Stomach (tissue), 9 donors: ENCODE data around the gene ITGB5. TPM values are rescaled to one million over a fixed set of nuclear protein-coding genes. Genes with fewer than 3 reads are reported as not detected.

ENCODE experiments used
- DNase-seq, 2 donors: peaks; one replicate each; pipeline versions ENCODE4 v3.0.0 to v3.0.0-alpha.2; 2013 to 2019
- H3K27ac ChIP-seq, 5 donors: fragments of 200-600 bp in 4 of 5; sonication (generic) in 4 of 5; one replicate each; pipeline ENCODE4 v1.5.1; 2013 to 2019; ENCODE audit warnings: mild to moderate bottlenecking in 1 of 5, moderate library complexity in 1 of 5
- H3K27me3 ChIP-seq, 3 donors: fragments of 200-600 bp; sonication (generic); one replicate each; pipeline ENCODE4 v1.5.1; 2017 to 2019; ENCODE audit warnings: mixed run types in 1 of 3
- H3K36me3 ChIP-seq, 4 donors: fragments of 200-600 bp; sonication (generic); 1 replicate in 3 of 4; 2 replicates in 1 of 4; pipeline ENCODE4 v1.5.1; 2016 to 2019
- H3K4me1 ChIP-seq, 4 donors: fragments of 200-600 bp; sonication (generic); one replicate each; pipeline ENCODE4 v1.5.1; 2016 to 2019
- H3K4me3 ChIP-seq, 4 donors: fragments of 200-600 bp; sonication (generic) in 3 of 4; one replicate each; pipeline ENCODE4 v1.5.1; 2016 to 2019; ENCODE audit warnings: mild to moderate bottlenecking in 1 of 4
- H3K9me3 ChIP-seq, 4 donors: fragments of 200-600 bp; sonication (generic); one replicate each; pipeline ENCODE4 v1.5.1; 2016 to 2019
- CTCF ChIP-seq, 7 experiments: fragments of 450-650 bp in 4 of 7; fragments of 200-600 bp in 3 of 7; sonication (generic) in 3 of 7; IDR thresholded peaks; one replicate each; pipeline ENCODE4 v1.5.1; 2016 to 2019; ENCODE audit warnings: antibody characterized with exemption in 7 of 7, control low read depth in 2 of 7, mild to moderate bottlenecking in 1 of 7
- EP300 ChIP-seq: sonication (generic); formaldehyde crosslinking; IDR thresholded peaks from one replicate; pipeline ENCODE4 v1.6.1; 2017; ENCODE audit warnings: antibody characterized with exemption
- POLR2A ChIP-seq, 4 donors: fragments of 450-650 bp; IDR thresholded peaks; one replicate each; pipeline ENCODE4 v1.6.1; 2016; ENCODE audit warnings: antibody characterized with exemption in 4 of 4, control low read depth in 2 of 4, mild to moderate bottlenecking in 1 of 4, moderate library complexity in 1 of 4
- POLR2AphosphoS5 ChIP-seq, 3 donors: sonication (generic); formaldehyde crosslinking; IDR thresholded peaks; one replicate each; pipeline ENCODE4 v1.6.1; 2016; ENCODE audit warnings: antibody characterized with exemption in 3 of 3
- WGBS, 5 donors: extraction: QIAGEN DNeasy Blood & Tissue Kit in 3 of 5; methylation state at CpG; one replicate each; pipeline versions ENCODE4 v1.1.5 to v1.1.7; 2013 to 2018; 5-methylcytosine and 5-hydroxymethylcytosine counted together
- intact Hi-C: fragments of 100-400 bp; cut with DNase I; formaldehyde crosslinking; loops from one replicate; pipeline ENCODE4 v1.15.1; 2023; ENCODE audit warnings: low total_unique reads
- polyA plus RNA-seq, 3 donors: library from polyadenylated mRNA; stranded (reverse); fragments of 200-250 nt; gene quantifications; one replicate each; pipeline ENCODE4 v1.2.3, GENCODE V29; 2013
- total RNA-seq, 5 donors: library from RNA; depleted of rRNA; stranded (reverse); fragments of >200 nt; gene quantifications; one replicate each; pipeline versions ENCODE4 v1.1.0 to v1.2.3, GENCODE V29; 2014 to 2016
- donor health status: healthy with polysubstance abuse.
- donor health status: Bipolar disorder and iron deficiency.
- donor health status: healthy.

ITGB5 gene
- total and polyA plus RNA-seq, 8 donors = 8.2 to 205 (median 54.1) TPM

DNA sequence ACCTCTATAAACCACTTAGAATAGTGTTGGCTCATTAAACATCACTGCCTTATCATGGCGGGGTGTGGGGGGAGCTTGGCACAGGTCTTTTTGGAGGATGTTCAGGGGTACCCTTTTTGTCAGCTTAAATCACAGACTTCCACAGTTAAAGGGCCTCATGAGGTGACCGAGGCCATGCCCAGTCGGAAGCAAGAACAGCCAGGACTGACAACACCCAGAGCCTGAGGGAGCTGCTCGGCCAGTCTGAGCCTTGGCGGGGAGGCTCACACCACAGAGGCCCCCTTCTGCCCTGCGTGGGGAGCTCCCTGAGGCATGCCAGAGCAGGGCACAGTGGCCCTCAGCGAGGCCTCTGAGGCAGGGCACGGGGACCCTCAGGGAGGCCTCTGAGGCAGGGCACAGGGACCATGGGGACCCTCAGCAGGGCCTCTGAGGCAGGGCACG lies 107.4 kb downstream of the ITGB5 start:
- H3K36me3 ChIP-seq = peaks cover 0 to 8% (median 2%) of the 10 kb centered on the region in 4 donors
- H3K4me3 ChIP-seq = no peak overlapping the region
- no peaks in the 10 kb centered on the region for H3K27me3 ChIP-seq
- DNase-seq = no peak
- intact Hi-C loops = loop anchor here (5.0 kb wide), 1 partner anchor 108 kb away; the partner anchor contains the start of gene ITGB5
- peak overlapping the region; percentile 44 to 86 (median 80) for H3K27ac ChIP-seq
- no peaks in the 10 kb centered on the region for H3K9me3 ChIP-seq
- peaks cover 10 to 35% (median 24%) of the 10 kb centered on the region in 4 donors for H3K4me1 ChIP-seq
- WGBS, 5 donors = 82 to 95% (median 91%) methylated on average over 7 to 9 of the region's 9 CpGs
- no peak for TF ChIP-seq POLR2AphosphoS5 (IDR thresholded peaks at IDR 0.05)
- TF ChIP-seq EP300 = no peak
- TF ChIP-seq CTCF (IDR thresholded peaks at IDR 0.05) = no peak
- TF ChIP-seq POLR2A (IDR thresholded peaks at IDR 0.05) = no peak

DNA sequence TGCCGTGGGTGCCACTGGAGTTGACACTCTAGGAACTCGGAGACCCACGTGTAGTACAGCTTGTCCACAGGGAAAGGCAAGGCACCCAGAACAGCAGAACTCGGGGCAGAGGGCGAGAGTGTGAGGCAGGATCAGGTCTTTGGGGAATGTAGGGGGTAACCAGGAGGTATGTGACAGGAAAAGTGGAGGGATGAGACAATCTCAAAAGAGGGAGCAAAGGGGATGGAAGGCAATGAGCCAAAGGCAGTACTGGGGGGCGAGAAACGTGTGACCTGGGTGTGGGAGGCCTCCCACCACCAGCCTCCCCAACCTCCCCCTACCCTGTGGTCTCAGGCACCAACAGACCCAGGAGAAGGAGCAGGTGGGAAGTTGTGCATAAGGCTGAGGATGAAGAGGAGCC lies 108.0 kb downstream of the ITGB5 start:
- no peak for DNase-seq
- Histone ChIP-seq H3K4me1 (peaks cover 10 to 42% (median 27%) of the 10 kb centered on the region in 4 donors), H3K4me3 (no peak overlapping the region), H3K27me3 (no peaks in the 10 kb centered on the region), H3K9me3 (no peaks in the 10 kb centered on the region), H3K27ac (peak overlapping the region in 4 of 5 donors; percentile 75 to 86 (median 80)), H3K36me3 (peaks cover 0 to 8% (median 0%) of the 10 kb centered on the region in 4 donors)
- TF ChIP-seq POLR2A (IDR thresholded peaks at IDR 0.05) (no peak), EP300 (no peak), POLR2AphosphoS5 (IDR thresholded peaks at IDR 0.05) (no peak)
- 85 to 94% (median 90%) methylated on average over 7 of the region's 7 CpGs for WGBS, 5 donors
- intact Hi-C loops = no loop called here

GRCh38 chr3:124777762-124778470 lies 109.2 kb downstream of the ITGB5 start:
- Histone ChIP-seq H3K27ac (peak overlapping the region in 1 of 5 donors; percentile 86), H3K27me3 (no peaks in the 10 kb centered on the region), H3K4me1 (peaks cover 10 to 54% (median 34%) of the 10 kb centered on the region in 4 donors), H3K4me3 (no peak overlapping the region), H3K9me3 (no peaks in the 10 kb centered on the region), H3K36me3 (peaks cover 0 to 16% (median 4%) of the 10 kb centered on the region in 4 donors)
- no peak for TF ChIP-seq CTCF (IDR thresholded peaks at IDR 0.05)
- no peak for TF ChIP-seq POLR2A (IDR thresholded peaks at IDR 0.05)
- TF ChIP-seq POLR2AphosphoS5 (IDR thresholded peaks at IDR 0.05) = no peak
- no peak for TF ChIP-seq EP300
- DNase-seq = no peak
- intact Hi-C loops = no loop called here
- 83 to 90% (median 85%) methylated on average over 5 of the region's 5 CpGs for WGBS, 5 donors

GRCh38 chr3:124776856-124777255 lies 110.3 kb downstream of the ITGB5 start:
- no peaks in the 10 kb centered on the region for H3K27me3 ChIP-seq
- no peak overlapping the region for H3K4me3 ChIP-seq
- H3K36me3 ChIP-seq = peaks cover 0 to 16% (median 7%) of the 10 kb centered on the region in 4 donors
- WGBS, 5 donors = 92 to 100% (median 93%) methylated on average over 5 of the region's 5 CpGs
- H3K9me3 ChIP-seq = no peaks in the 10 kb centered on the region
- intact Hi-C loops = no loop called here
- no peak for DNase-seq
- peaks cover 19 to 63% (median 41%) of the 10 kb centered on the region in 4 donors for H3K4me1 ChIP-seq
- H3K27ac ChIP-seq = peak overlapping the region in 1 of 5 donors; percentile 86
- TF ChIP-seq EP300 (no peak), POLR2A (IDR thresholded peaks at IDR 0.05) (no peak), POLR2AphosphoS5 (IDR thresholded peaks at IDR 0.05) (no peak), CTCF (IDR thresholded peaks at IDR 0.05) (no peak)
